Spleen (tissue), 7 donors: ENCODE results near the gene HGF.

Source experiments
- POLR2A ChIP-seq, 3 donors: fragments of 450-650 bp; IDR thresholded peaks; one replicate each; pipeline ENCODE4 v1.5.1; 2017; ENCODE audit warnings: antibody characterized with exemption in 3 of 3, mild to moderate bottlenecking in 1 of 3
- TF ChIP-seq, protein P1 (sequence below), 11 experiments: fragments of 200-600 bp in 7 of 11; fragments of 450-650 bp in 4 of 11; sonication (generic) in 4 of 11; IDR thresholded peaks in 8 of 11; conservative IDR thresholded peaks in 3 of 11; 1 replicate in 7 of 11; 2 replicates in 4 of 11; pipeline versions ENCODE4 v1.4.0 to v1.8.0; 2016 to 2021; ENCODE audit warnings: antibody characterized with exemption in 11 of 11, inconsistent platforms in 4 of 11, mild to moderate bottlenecking in 1 of 11
- donor health status: DM: no; HTN: no; CAD: no; lungs with moderate emphysema.
- donor health status: DM: no; HTN: no; CAD: no.
- donor health status: DM: no; HTN: no; CAD: no.

GRCh38 chr7:81789406-81790119, 19.7 kb upstream of the HGF start:
- TF ChIP-seq, protein P1, sequence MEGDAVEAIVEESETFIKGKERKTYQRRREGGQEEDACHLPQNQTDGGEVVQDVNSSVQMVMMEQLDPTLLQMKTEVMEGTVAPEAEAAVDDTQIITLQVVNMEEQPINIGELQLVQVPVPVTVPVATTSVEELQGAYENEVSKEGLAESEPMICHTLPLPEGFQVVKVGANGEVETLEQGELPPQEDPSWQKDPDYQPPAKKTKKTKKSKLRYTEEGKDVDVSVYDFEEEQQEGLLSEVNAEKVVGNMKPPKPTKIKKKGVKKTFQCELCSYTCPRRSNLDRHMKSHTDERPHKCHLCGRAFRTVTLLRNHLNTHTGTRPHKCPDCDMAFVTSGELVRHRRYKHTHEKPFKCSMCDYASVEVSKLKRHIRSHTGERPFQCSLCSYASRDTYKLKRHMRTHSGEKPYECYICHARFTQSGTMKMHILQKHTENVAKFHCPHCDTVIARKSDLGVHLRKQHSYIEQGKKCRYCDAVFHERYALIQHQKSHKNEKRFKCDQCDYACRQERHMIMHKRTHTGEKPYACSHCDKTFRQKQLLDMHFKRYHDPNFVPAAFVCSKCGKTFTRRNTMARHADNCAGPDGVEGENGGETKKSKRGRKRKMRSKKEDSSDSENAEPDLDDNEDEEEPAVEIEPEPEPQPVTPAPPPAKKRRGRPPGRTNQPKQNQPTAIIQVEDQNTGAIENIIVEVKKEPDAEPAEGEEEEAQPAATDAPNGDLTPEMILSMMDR (IDR thresholded peaks at IDR 0.05 in 8 of 11, conservative IDR thresholded peaks at IDR 0.05 in 3 of 11), result no peak
- TF ChIP-seq POLR2A (IDR thresholded peaks at IDR 0.05), result no peak
